ENCODE results near the gene UTP18.
"Not testable (repeated sequence)": the region's sequence is repeated elsewhere in the genome, so short reads cannot be mapped to it uniquely, and the experiment has no call there.

- not testable (repeated sequence) for TF ChIP-seq CTCF (IDR thresholded peaks at IDR 0.05; ENCODE audit: poor library complexity); EZH2 (IDR thresholded peaks at IDR 0.05; ENCODE audit: borderline replicate concordance)
Observed at GRCh38 chr17:51330861-51331503, 70.6 kb downstream of the UTP18 start.

All from hepatocyte (in vitro differentiated cells).